Muscle of leg (tissue), 11 donors: ENCODE data around the gene HELZ. TPM values are rescaled to one million over a fixed set of nuclear protein-coding genes. Genes with fewer than 3 reads are reported as not detected.
"Not testable (repeated sequence)": the region's sequence is repeated elsewhere in the genome, so short reads cannot be mapped to it uniquely, and the experiment has no call there.

Experiments
- DNase-seq: peaks from one replicate; pipeline ENCODE4 v3.0.0; 2013
- H3K27ac ChIP-seq: one replicate; pipeline ENCODE4 v1.5.1; 2013; ENCODE audit warnings: mild to moderate bottlenecking, low read length, control low read depth
- H3K27me3 ChIP-seq: one replicate; pipeline ENCODE4 v1.6.1; 2013; ENCODE audit warnings: low read length; ENCODE audit not compliant: control insufficient read depth, insufficient read depth
- H3K36me3 ChIP-seq: one replicate; pipeline ENCODE4 v1.6.1; 2013; ENCODE audit warnings: low read length; ENCODE audit not compliant: control insufficient read depth, insufficient read depth
- H3K4me1 ChIP-seq: one replicate; pipeline ENCODE4 v1.6.1; 2013; ENCODE audit warnings: low read length; ENCODE audit not compliant: control insufficient read depth, insufficient read depth
- H3K4me3 ChIP-seq: one replicate; pipeline ENCODE4 v1.5.1; 2013; ENCODE audit warnings: low read length, control low read depth
- H3K9me3 ChIP-seq: replicated peaks from 2 replicates; pipeline ENCODE4 v1.6.1; 2013; ENCODE audit warnings: low read depth, low read length; ENCODE audit not compliant: control insufficient read depth
- WGBS: methylation state at CpG from one replicate; pipeline ENCODE4 v1.1.5; 2013; ENCODE audit warnings: missing lambda C conversion rate; ENCODE audit not compliant: insufficient coverage; 5-methylcytosine and 5-hydroxymethylcytosine counted together
- polyA plus RNA-seq, 8 donors: library from polyadenylated mRNA; unstranded; fragments of 120-200 nt; gene quantifications; one replicate each; pipeline versions ENCODE4 v1.2.1 to v1.2.3, GENCODE V29; 2013; ENCODE audit warnings: inconsistent platforms in 1 of 8, low replicate concordance in 1 of 8; ENCODE audit not compliant: insufficient read length in 8 of 8, insufficient read depth in 1 of 8
- total RNA-seq: library from RNA; stranded (reverse); fragments of 120-200 nt; gene quantifications from one replicate; pipeline ENCODE4 v1.2.4, GENCODE V29; 2013

Gene HELZ
- total and polyA plus RNA-seq, 9 donors = 12.6 to 41.5 (median 20.0) TPM

- 66% methylated on average over 4 of the region's 8 CpGs for WGBS
- peaks cover 21% of the 10 kb centered on the region for H3K4me1 ChIP-seq
- no peaks in the 10 kb centered on the region for H3K9me3 ChIP-seq
These were observed 36.7 kb upstream of the HELZ start for GRCh38 chr17:67281743-67282142.

GRCh38 chr17:67281053-67281452 is 36.1 kb upstream of the HELZ start:
- 54% methylated on average over 3 of the region's 3 CpGs for WGBS
- H3K9me3 ChIP-seq = no peaks in the 10 kb centered on the region
- DNase-seq = peak; percentile 47
- no peaks in the 10 kb centered on the region for H3K36me3 ChIP-seq
- H3K27ac ChIP-seq = peak overlapping the region; percentile 77
- no peak overlapping the region for H3K4me3 ChIP-seq
- H3K4me1 ChIP-seq = peaks cover 21% of the 10 kb centered on the region
- H3K27me3 ChIP-seq = no peaks in the 10 kb centered on the region

More at GRCh38 chr17:67281743-67282142, 36.7 kb upstream of the HELZ start:
- H3K27me3 ChIP-seq = no peaks in the 10 kb centered on the region
- no peaks in the 10 kb centered on the region for H3K36me3 ChIP-seq
- H3K4me3 ChIP-seq = no peak overlapping the region
- no peak overlapping the region for H3K27ac ChIP-seq
- DNase-seq = no peak

- whole genome bisulfite sequencing = 39% methylated on average over 6 of the region's 6 CpGs
- DNase-seq = peak; percentile 92
- H3K36me3 ChIP-seq = no peaks in the 10 kb centered on the region
These were observed 35.3 kb upstream of the HELZ start for GRCh38 chr17:67280279-67280678.

GRCh38 chr17:67279115-67279514 is 34.1 kb upstream of the HELZ start:
- Histone ChIP-seq H3K4me3 (no peak overlapping the region), H3K36me3 (no peaks in the 10 kb centered on the region), H3K4me1 (peaks cover 21% of the 10 kb centered on the region), H3K27me3 (no peaks in the 10 kb centered on the region), H3K27ac (peak overlapping the region; percentile 38), H3K9me3 (no peaks in the 10 kb centered on the region)
- 78% methylated on average over 5 of the region's 7 CpGs for WGBS
- no peak for DNase-seq

More at GRCh38 chr17:67280279-67280678, 35.3 kb upstream of the HELZ start:
- Histone ChIP-seq H3K27ac (peak overlapping the region; percentile 77), H3K4me1 (peaks cover 21% of the 10 kb centered on the region), H3K27me3 (no peaks in the 10 kb centered on the region), H3K9me3 (no peaks in the 10 kb centered on the region), H3K4me3 (no peak overlapping the region)

- H3K4me1 ChIP-seq = peaks cover 21% of the 10 kb centered on the region
- no peak overlapping the region for H3K27ac ChIP-seq
- no peaks in the 10 kb centered on the region for H3K27me3 ChIP-seq
- H3K36me3 ChIP-seq = no peaks in the 10 kb centered on the region
- H3K9me3 ChIP-seq = no peaks in the 10 kb centered on the region
- H3K4me3 ChIP-seq = no peak overlapping the region
- 82% methylated on average over 2 of the region's 10 CpGs for WGBS
- DNase-seq = no peak
These were observed 33.4 kb upstream of the HELZ start for GRCh38 chr17:67278363-67278762.

GRCh38 chr17:67276075-67276474 is 31.1 kb upstream of the HELZ start:
- H3K27ac ChIP-seq = no peak overlapping the region
- no peaks in the 10 kb centered on the region for H3K27me3 ChIP-seq
- WGBS = 58% methylated on average over 8 of the region's 10 CpGs
- no peak overlapping the region for H3K4me3 ChIP-seq
- DNase-seq = no peak
- peaks cover 15% of the 10 kb centered on the region for H3K4me1 ChIP-seq
- H3K9me3 ChIP-seq = no peaks in the 10 kb centered on the region
- H3K36me3 ChIP-seq = no peaks in the 10 kb centered on the region

- no peaks in the 10 kb centered on the region for H3K9me3 ChIP-seq
- peaks cover 7% of the 10 kb centered on the region for H3K4me1 ChIP-seq
- H3K27ac ChIP-seq = no peak overlapping the region
- DNase-seq = no peak
- H3K4me3 ChIP-seq = no peak overlapping the region
- H3K36me3 ChIP-seq = no peaks in the 10 kb centered on the region
- no peaks in the 10 kb centered on the region for H3K27me3 ChIP-seq
- WGBS = no CpG with 5 or more reads among the region's 5 CpGs
These were observed 29.5 kb upstream of the HELZ start for GRCh38 chr17:67274466-67274865.

- H3K4me1 ChIP-seq = peaks cover 2% of the 10 kb centered on the region
- no peak for DNase-seq
- no peak overlapping the region for H3K27ac ChIP-seq
- H3K9me3 ChIP-seq = no peaks in the 10 kb centered on the region
- WGBS = no CpG with 5 or more reads among the region's 2 CpGs
- H3K4me3 ChIP-seq = no peak overlapping the region
- no peaks in the 10 kb centered on the region for H3K36me3 ChIP-seq
- no peaks in the 10 kb centered on the region for H3K27me3 ChIP-seq
These were observed 28.9 kb upstream of the HELZ start for GRCh38 chr17:67273900-67274299.

GRCh38 chr17:67272312-67273047 is 27.5 kb upstream of the HELZ start:
- no peaks in the 10 kb centered on the region for H3K4me1 ChIP-seq
- H3K36me3 ChIP-seq = no peaks in the 10 kb centered on the region
- H3K9me3 ChIP-seq = no peaks in the 10 kb centered on the region
- WGBS = 74% methylated on average over 10 of the region's 13 CpGs
- no peak overlapping the region for H3K4me3 ChIP-seq
- no peak overlapping the region for H3K27ac ChIP-seq
- no peak for DNase-seq
- H3K27me3 ChIP-seq = no peaks in the 10 kb centered on the region

GRCh38 chr17:67271187-67271586 is 26.2 kb upstream of the HELZ start:
- not testable (repeated sequence) for H3K36me3 ChIP-seq, H3K4me1 ChIP-seq
- WGBS = 93% methylated on average over 2 of the region's 2 CpGs

More at GRCh38 chr17:67271187-67271586, 26.2 kb upstream of the HELZ start:
- not testable (repeated sequence) for DNase-seq, H3K9me3 ChIP-seq, H3K4me3 ChIP-seq, H3K27me3 ChIP-seq, H3K27ac ChIP-seq
